ENCODE measurements around the gene RAB17.

The RAB17 gene

GRCh38 chr2:237590272-237591140, at the start of gene RAB17:
TSS of gene RAB17 (minus strand) at chr2:237590734. CDS start at chr2:237586154, 4,580 bp downstream.
- TF ChIP-seq CTCF (IDR thresholded peaks at IDR 0.05; ENCODE audit: extremely low read depth, missing control alignments), result no peak
- DNase-seq (ENCODE audit: low spot score), result no peak

GRCh38 chr2:237639836-237640220, 49.3 kb upstream of the RAB17 start:
- no peak for TF ChIP-seq CTCF (IDR thresholded peaks at IDR 0.05; ENCODE audit: extremely low read depth, missing control alignments)
- DNase-seq (ENCODE audit: low spot score), result no peak

GRCh38 chr2:237639052-237639835, 48.7 kb upstream of the RAB17 start:
- DNase-seq (ENCODE audit: low spot score), result no peak
- no peak for TF ChIP-seq CTCF (IDR thresholded peaks at IDR 0.05; ENCODE audit: extremely low read depth, missing control alignments)

- DNase-seq (ENCODE audit: low spot score), result no peak
- TF ChIP-seq CTCF (IDR thresholded peaks at IDR 0.05; ENCODE audit: extremely low read depth, missing control alignments), result no peak
Measured at GRCh38 chr2:237638176-237638575, 47.6 kb upstream of the RAB17 start.

- no peak for TF ChIP-seq CTCF (IDR thresholded peaks at IDR 0.05; ENCODE audit: extremely low read depth, missing control alignments)
- DNase-seq (ENCODE audit: low spot score), result no peak
Measured at GRCh38 chr2:237637429-237638135, 47.0 kb upstream of the RAB17 start.

GRCh38 chr2:237636578-237636977, 46.0 kb upstream of the RAB17 start:
- DNase-seq (ENCODE audit: low spot score), result no peak
- TF ChIP-seq CTCF (IDR thresholded peaks at IDR 0.05; ENCODE audit: extremely low read depth, missing control alignments), result no peak
